HepG2 (cell line): ENCODE results near the gene ANKRD39. TPM values are rescaled to one million over a fixed set of nuclear protein-coding genes. Genes with fewer than 3 reads are reported as not detected.

Source experiments
- ZNF296 ChIP-seq: sonication (generic); formaldehyde crosslinking; conservative IDR thresholded peaks from 2 replicates; pipeline ENCODE4 v1.5.0; 2020; ENCODE audit warnings: mild to moderate bottlenecking, missing genetic modification reagents
- ZNF556 ChIP-seq: sonication (generic); formaldehyde crosslinking; IDR thresholded peaks from 2 replicates; pipeline ENCODE4 v1.4.0; 2020; ENCODE audit warnings: mild to moderate bottlenecking, missing genetic modification reagents, borderline replicate concordance
- polyA plus RNA-seq, 8 experiments: library from polyadenylated mRNA; depleted of rRNA in 3 of 8; stranded (reverse) in 7 of 8; unstranded in 1 of 8; fragments of >200 nt; fragmentation: Illumina TruSeq in 4 of 8; extraction: Trizol in 4 of 8; gene quantifications; 2 replicates each; pipeline versions ENCODE4 v1.2.1 to v1.2.3, GENCODE V29; 2011 to 2016; ENCODE audit warnings: low read depth in 4 of 8, missing spikeins in 1 of 8, mixed read lengths in 1 of 8; ENCODE audit not compliant: insufficient read depth in 1 of 8
- total RNA-seq, 5 experiments: library from RNA; depleted of rRNA; stranded (reverse); fragments of >200 nt; fragmentation: Illumina TruSeq; extraction: Trizol; gene quantifications; 2 replicates each; pipeline ENCODE4 v1.2.3, GENCODE V29; 2016; ENCODE audit warnings: low read depth in 1 of 5
- TF ChIP-seq, protein P1 (sequence below): sonication (generic); formaldehyde crosslinking; IDR thresholded peaks from 2 replicates; pipeline ENCODE4 v1.8.1; 2022; ENCODE audit warnings: low read depth, mild to moderate bottlenecking, missing genetic modification reagents
- TF ChIP-seq, protein P2 (sequence below): sonication (generic); formaldehyde crosslinking; IDR thresholded peaks from 2 replicates; pipeline ENCODE4 v1.4.0; 2020; ENCODE audit warnings: missing genetic modification reagents, mild to moderate bottlenecking, borderline replicate concordance
- TF ChIP-seq, protein P3 (sequence below): sonication (generic); formaldehyde crosslinking; IDR thresholded peaks from 2 replicates; pipeline ENCODE4 v1.4.0; 2020; ENCODE audit warnings: missing genetic modification reagents; ENCODE audit errors: not compliant biosample characterization
- TF ChIP-seq, protein P4 (sequence below): sonication (generic); formaldehyde crosslinking; IDR thresholded peaks from 2 replicates; pipeline ENCODE4 v1.4.0; 2020; ENCODE audit warnings: mild to moderate bottlenecking, low read depth, missing genetic modification reagents
- TF ChIP-seq, protein P5 (sequence below): sonication (generic); formaldehyde crosslinking; IDR thresholded peaks from 2 replicates; pipeline ENCODE4 v1.4.0; 2020; ENCODE audit warnings: missing genetic modification reagents
- TF ChIP-seq, protein P6 (sequence below): sonication (generic); formaldehyde crosslinking; IDR thresholded peaks from 2 replicates; pipeline ENCODE4 v1.5.1; 2020; ENCODE audit warnings: mild to moderate bottlenecking, missing genetic modification reagents, moderate library complexity
- TF ChIP-seq, protein P7 (sequence below): IDR thresholded peaks from 2 replicates; pipeline ENCODE4 v1.6.1; 2016

The ANKRD39 gene
- total and polyA plus RNA-seq, 2 of the 13 experiments (the other 11 are each of a cell fraction or from before 2014, with no cell fraction given), result 23.2 to 24.8 TPM

DNA sequence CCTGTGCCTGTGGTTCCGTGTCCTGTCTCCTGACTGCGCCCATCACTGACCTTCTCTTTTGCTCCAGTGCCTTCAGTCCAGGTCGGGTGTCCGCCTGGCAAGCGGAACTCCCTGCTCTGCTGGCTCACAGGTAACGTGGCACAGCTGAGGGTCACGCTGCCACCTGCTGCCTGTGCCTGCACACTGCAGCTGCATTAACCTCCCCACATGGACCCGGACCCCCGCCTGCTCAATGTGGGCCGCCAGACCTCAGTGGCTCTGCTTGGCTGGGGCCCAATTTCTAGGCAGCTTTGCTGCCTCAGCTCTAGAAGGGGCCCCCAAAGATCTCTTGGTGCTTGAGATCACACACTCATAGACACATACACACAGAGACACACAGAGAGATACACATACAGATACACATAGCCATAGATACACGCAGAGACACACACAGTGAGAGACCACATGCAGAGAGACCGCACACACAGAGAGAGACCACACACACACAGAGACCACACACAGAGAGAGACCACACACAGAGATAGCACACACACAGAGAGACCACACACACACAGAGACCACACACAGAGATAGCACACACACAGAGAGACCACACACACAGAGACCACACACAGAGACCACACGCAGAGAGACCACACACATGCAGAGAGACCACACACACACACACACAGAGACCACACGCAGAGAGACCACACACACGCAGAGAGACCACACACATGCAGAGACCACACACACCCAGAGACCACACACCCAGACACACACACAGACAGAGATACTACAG, 56.6 kb downstream of the ANKRD39 start (continued):
- TF ChIP-seq, protein P1, sequence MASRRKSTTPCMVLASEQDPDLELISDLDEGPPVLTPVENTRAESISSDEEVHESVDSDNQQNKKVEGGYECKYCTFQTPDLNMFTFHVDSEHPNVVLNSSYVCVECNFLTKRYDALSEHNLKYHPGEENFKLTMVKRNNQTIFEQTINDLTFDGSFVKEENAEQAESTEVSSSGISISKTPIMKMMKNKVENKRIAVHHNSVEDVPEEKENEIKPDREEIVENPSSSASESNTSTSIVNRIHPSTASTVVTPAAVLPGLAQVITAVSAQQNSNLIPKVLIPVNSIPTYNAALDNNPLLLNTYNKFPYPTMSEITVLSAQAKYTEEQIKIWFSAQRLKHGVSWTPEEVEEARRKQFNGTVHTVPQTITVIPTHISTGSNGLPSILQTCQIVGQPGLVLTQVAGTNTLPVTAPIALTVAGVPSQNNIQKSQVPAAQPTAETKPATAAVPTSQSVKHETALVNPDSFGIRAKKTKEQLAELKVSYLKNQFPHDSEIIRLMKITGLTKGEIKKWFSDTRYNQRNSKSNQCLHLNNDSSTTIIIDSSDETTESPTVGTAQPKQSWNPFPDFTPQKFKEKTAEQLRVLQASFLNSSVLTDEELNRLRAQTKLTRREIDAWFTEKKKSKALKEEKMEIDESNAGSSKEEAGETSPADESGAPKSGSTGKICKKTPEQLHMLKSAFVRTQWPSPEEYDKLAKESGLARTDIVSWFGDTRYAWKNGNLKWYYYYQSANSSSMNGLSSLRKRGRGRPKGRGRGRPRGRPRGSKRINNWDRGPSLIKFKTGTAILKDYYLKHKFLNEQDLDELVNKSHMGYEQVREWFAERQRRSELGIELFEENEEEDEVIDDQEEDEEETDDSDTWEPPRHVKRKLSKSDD (CRISPR knock-in tag), result peak; percentile 32; the same call in 1 of the 2 replicates
- TF ChIP-seq, protein P2, sequence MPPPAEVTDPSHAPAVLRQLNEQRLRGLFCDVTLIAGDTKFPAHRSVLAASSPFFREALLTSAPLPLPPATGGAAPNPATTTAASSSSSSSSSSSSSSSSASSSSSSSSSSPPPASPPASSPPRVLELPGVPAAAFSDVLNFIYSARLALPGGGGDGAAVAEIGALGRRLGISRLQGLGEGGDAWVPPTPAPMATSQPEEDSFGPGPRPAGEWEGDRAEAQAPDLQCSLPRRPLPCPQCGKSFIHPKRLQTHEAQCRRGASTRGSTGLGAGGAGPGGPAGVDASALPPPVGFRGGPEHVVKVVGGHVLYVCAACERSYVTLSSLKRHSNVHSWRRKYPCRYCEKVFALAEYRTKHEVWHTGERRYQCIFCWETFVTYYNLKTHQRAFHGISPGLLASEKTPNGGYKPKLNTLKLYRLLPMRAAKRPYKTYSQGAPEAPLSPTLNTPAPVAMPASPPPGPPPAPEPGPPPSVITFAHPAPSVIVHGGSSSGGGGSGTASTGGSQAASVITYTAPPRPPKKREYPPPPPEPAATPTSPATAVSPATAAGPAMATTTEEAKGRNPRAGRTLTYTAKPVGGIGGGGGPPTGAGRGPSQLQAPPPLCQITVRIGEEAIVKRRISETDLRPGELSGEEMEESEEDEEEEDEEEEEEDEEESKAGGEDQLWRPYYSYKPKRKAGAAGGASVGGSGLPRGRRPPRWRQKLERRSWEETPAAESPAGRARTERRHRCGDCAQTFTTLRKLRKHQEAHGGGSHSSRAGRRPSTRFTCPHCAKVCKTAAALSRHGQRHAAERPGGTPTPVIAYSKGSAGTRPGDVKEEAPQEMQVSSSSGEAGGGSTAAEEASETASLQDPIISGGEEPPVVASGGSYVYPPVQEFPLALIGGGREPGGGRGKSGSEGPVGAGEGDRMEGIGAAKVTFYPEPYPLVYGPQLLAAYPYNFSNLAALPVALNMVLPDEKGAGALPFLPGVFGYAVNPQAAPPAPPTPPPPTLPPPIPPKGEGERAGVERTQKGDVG (CRISPR knock-in tag), result peak; percentile 99
- TF ChIP-seq, protein P3, sequence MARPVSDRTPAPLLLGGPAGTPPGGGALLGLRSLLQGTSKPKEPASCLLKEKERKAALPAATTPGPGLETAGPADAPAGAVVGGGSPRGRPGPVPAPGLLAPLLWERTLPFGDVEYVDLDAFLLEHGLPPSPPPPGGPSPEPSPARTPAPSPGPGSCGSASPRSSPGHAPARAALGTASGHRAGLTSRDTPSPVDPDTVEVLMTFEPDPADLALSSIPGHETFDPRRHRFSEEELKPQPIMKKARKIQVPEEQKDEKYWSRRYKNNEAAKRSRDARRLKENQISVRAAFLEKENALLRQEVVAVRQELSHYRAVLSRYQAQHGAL (CRISPR knock-in tag), result no peak
- TF ChIP-seq, protein P4, sequence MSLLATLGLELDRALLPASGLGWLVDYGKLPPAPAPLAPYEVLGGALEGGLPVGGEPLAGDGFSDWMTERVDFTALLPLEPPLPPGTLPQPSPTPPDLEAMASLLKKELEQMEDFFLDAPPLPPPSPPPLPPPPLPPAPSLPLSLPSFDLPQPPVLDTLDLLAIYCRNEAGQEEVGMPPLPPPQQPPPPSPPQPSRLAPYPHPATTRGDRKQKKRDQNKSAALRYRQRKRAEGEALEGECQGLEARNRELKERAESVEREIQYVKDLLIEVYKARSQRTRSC (CRISPR knock-in tag), result no peak
- 0 out of 2 replicates have a peak, but pooled peaks have one; percentile 69 for TF ChIP-seq ZNF556 (CRISPR knock-in tag)
- TF ChIP-seq, protein P5, sequence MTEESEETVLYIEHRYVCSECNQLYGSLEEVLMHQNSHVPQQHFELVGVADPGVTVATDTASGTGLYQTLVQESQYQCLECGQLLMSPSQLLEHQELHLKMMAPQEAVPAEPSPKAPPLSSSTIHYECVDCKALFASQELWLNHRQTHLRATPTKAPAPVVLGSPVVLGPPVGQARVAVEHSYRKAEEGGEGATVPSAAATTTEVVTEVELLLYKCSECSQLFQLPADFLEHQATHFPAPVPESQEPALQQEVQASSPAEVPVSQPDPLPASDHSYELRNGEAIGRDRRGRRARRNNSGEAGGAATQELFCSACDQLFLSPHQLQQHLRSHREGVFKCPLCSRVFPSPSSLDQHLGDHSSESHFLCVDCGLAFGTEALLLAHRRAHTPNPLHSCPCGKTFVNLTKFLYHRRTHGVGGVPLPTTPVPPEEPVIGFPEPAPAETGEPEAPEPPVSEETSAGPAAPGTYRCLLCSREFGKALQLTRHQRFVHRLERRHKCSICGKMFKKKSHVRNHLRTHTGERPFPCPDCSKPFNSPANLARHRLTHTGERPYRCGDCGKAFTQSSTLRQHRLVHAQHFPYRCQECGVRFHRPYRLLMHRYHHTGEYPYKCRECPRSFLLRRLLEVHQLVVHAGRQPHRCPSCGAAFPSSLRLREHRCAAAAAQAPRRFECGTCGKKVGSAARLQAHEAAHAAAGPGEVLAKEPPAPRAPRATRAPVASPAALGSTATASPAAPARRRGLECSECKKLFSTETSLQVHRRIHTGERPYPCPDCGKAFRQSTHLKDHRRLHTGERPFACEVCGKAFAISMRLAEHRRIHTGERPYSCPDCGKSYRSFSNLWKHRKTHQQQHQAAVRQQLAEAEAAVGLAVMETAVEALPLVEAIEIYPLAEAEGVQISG (CRISPR knock-in tag), result no peak
- 0 out of 2 replicates have a peak, but pooled peaks have one; percentile 24 for TF ChIP-seq ZNF296 (CRISPR knock-in tag)
- TF ChIP-seq, protein P6, sequence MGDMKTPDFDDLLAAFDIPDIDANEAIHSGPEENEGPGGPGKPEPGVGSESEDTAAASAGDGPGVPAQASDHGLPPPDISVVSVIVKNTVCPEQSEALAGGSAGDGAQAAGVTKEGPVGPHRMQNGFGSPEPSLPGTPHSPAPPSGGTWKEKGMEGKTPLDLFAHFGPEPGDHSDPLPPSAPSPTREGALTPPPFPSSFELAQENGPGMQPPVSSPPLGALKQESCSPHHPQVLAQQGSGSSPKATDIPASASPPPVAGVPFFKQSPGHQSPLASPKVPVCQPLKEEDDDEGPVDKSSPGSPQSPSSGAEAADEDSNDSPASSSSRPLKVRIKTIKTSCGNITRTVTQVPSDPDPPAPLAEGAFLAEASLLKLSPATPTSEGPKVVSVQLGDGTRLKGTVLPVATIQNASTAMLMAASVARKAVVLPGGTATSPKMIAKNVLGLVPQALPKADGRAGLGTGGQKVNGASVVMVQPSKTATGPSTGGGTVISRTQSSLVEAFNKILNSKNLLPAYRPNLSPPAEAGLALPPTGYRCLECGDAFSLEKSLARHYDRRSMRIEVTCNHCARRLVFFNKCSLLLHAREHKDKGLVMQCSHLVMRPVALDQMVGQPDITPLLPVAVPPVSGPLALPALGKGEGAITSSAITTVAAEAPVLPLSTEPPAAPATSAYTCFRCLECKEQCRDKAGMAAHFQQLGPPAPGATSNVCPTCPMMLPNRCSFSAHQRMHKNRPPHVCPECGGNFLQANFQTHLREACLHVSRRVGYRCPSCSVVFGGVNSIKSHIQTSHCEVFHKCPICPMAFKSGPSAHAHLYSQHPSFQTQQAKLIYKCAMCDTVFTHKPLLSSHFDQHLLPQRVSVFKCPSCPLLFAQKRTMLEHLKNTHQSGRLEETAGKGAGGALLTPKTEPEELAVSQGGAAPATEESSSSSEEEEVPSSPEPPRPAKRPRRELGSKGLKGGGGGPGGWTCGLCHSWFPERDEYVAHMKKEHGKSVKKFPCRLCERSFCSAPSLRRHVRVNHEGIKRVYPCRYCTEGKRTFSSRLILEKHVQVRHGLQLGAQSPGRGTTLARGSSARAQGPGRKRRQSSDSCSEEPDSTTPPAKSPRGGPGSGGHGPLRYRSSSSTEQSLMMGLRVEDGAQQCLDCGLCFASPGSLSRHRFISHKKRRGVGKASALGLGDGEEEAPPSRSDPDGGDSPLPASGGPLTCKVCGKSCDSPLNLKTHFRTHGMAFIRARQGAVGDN (CRISPR knock-in tag), result peak; percentile 84
- TF ChIP-seq, protein P7, sequence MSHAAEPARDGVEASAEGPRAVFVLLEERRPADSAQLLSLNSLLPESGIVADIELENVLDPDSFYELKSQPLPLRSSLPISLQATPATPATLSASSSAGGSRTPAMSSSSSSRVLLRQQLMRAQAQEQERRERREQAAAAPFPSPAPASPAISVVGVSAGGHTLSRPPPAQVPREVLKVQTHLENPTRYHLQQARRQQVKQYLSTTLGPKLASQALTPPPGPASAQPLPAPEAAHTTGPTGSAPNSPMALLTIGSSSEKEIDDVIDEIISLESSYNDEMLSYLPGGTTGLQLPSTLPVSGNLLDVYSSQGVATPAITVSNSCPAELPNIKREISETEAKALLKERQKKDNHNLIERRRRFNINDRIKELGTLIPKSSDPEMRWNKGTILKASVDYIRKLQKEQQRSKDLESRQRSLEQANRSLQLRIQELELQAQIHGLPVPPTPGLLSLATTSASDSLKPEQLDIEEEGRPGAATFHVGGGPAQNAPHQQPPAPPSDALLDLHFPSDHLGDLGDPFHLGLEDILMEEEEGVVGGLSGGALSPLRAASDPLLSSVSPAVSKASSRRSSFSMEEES, result no peak
